ENCODE results near the gene DYNLT2. TPM values are rescaled to one million over a fixed set of nuclear protein-coding genes. Genes with fewer than 3 reads are reported as not detected.

DYNLT2 gene
- total RNA-seq = 1.6 TPM
- long read RNA-seq, partial matches to known transcripts = 0 of 4 reads
- long read RNA-seq, other reads (novel, unspliced or antisense) = 0 of 4 reads

- ATAC-seq (peak; percentile 100), DNase-seq (peak; percentile 96)
- Histone ChIP-seq H3K4me1 (peaks cover 23% of the 10 kb centered on the region), H3K4me3 (peak within 1 kb of the TSS; percentile 83), H3K27me3 (ENCODE audit: low read depth) (no peaks in the 10 kb centered on the region), H3K27ac (peak within 1 kb of the TSS; percentile 99), H3K36me3 (peaks cover 10% of the 10 kb centered on the region), H3K9me3 (no peaks in the 10 kb centered on the region)
- intact Hi-C loops (cut with DNase I) = loop anchor here (10.0 kb wide), 1 partner anchor 47 kb away; the partner anchor contains the start of genes C6orf120 and WDR27
- peak; percentile 34 for TF ChIP-seq CTCF (IDR thresholded peaks at IDR 0.05)
These were observed at the start of gene DYNLT2, which contains the start of gene ERMARD for GRCh38 chr6:169751242-169752073. Gene DYNLT2 (minus strand): TSS chr6:169751572. CDS start chr6:169751458, 114 bp downstream. Gene ERMARD (plus strand): TSS chr6:169751622. CDS start chr6:169751658, 36 bp downstream.

GRCh38 chr6:169800668-169801395 is 49.5 kb upstream of the DYNLT2 start:
- H3K27ac ChIP-seq = no peak overlapping the region
- H3K4me3 ChIP-seq = no peak overlapping the region
- H3K27me3 ChIP-seq (ENCODE audit: low read depth) = peaks cover 6% of the 10 kb centered on the region
- DNase-seq = no peak
- no peaks in the 10 kb centered on the region for H3K36me3 ChIP-seq
- TF ChIP-seq CTCF (IDR thresholded peaks at IDR 0.05) = no peak
- peak; percentile 64 to 90 for ATAC-seq
- no peaks in the 10 kb centered on the region for H3K9me3 ChIP-seq
- H3K4me1 ChIP-seq = peaks cover 18% of the 10 kb centered on the region
- intact Hi-C loops (cut with DNase I) = no loop called here

- intact Hi-C loops (cut with DNase I) = no loop called here
- TF ChIP-seq CTCF (IDR thresholded peaks at IDR 0.05) = no peak
- DNase-seq = no peak
- Histone ChIP-seq H3K9me3 (no peaks in the 10 kb centered on the region), H3K27ac (no peak overlapping the region), H3K4me3 (no peak overlapping the region), H3K27me3 (ENCODE audit: low read depth) (peaks cover 3% of the 10 kb centered on the region), H3K36me3 (no peaks in the 10 kb centered on the region), H3K4me1 (peaks cover 18% of the 10 kb centered on the region)
- ATAC-seq = peak in 1 of 2 donors; percentile 64
These were observed 48.8 kb upstream of the DYNLT2 start for GRCh38 chr6:169800116-169800667.

- no peak for TF ChIP-seq CTCF (IDR thresholded peaks at IDR 0.05)
- Histone ChIP-seq H3K27ac (no peak overlapping the region), H3K36me3 (no peaks in the 10 kb centered on the region), H3K9me3 (no peaks in the 10 kb centered on the region), H3K4me3 (no peak overlapping the region), H3K4me1 (peaks cover 18% of the 10 kb centered on the region), H3K27me3 (ENCODE audit: low read depth) (no peaks in the 10 kb centered on the region)
- no peak for DNase-seq
- ATAC-seq = no peak
- intact Hi-C loops (cut with DNase I) = no loop called here
These were observed 48.1 kb upstream of the DYNLT2 start for GRCh38 chr6:169799474-169799926.

- H3K4me1 ChIP-seq = peaks cover 18% of the 10 kb centered on the region
- no peak overlapping the region for H3K4me3 ChIP-seq
- H3K27ac ChIP-seq = no peak overlapping the region
- no peak for DNase-seq
- H3K9me3 ChIP-seq = no peaks in the 10 kb centered on the region
- H3K36me3 ChIP-seq = no peaks in the 10 kb centered on the region
- ATAC-seq = no peak
- intact Hi-C loops (cut with DNase I) = no loop called here
- H3K27me3 ChIP-seq (ENCODE audit: low read depth) = no peaks in the 10 kb centered on the region
- no peak for TF ChIP-seq CTCF (IDR thresholded peaks at IDR 0.05)
These were observed 47.5 kb upstream of the DYNLT2 start for GRCh38 chr6:169798764-169799473.

Data from lower lobe of right lung (tissue), 2 donors.